HG02973 (cell line): ENCODE measurements around the gene SPIN1.
A peak's percentile ranks its signal among the peaks of the same experiment; 100 is the strongest.

Source experiments
- ATAC-seq: cut with Tn5 transposase; IDR thresholded peaks from one replicate; pipeline ENCODE4 v1.9.1; 2021; ENCODE audit warnings: moderate library complexity; ENCODE audit not compliant: unreplicated experiment

The SPIN1 gene

GRCh38 chr9:88387552-88388202 lies 567 bp upstream of the SPIN1 start:
- ATAC-seq: peak; percentile 16

DNA sequence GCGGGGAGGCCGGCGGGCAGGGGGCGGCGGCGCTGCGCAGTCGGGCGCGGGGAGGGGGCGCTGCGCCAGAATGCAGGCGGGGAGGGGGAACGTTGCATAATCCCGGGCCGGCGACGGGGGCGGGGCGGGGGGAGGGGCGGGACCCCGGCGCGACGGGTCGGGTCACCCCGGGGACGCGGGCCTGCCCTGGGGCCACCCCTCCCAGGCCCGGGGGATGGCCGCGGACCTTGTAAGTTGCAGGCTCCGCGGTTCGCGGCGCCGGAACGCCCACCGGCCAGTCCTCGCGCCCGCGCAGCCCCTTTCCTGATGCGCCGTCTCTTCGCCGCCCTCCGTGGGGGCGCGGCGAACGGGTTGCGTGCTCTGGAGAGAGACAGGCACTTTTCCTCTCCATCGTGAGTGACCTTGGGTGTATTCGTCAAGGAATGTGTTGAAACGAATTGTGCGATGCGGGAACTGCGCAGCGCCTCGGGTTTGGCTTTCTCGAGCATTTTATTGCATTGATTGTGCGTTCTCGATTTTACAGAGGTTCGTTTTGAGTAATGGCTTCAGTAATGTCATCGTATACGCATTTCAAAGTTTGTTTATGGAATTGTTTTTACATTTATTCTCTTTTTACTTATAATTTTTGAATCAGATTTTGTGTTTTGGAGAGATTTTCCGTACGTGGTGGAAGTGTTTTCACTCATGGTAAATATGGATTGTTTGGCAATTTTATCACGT lies 802 bp downstream of the SPIN1 start:
- peak; percentile 21 for ATAC-seq

DNA sequence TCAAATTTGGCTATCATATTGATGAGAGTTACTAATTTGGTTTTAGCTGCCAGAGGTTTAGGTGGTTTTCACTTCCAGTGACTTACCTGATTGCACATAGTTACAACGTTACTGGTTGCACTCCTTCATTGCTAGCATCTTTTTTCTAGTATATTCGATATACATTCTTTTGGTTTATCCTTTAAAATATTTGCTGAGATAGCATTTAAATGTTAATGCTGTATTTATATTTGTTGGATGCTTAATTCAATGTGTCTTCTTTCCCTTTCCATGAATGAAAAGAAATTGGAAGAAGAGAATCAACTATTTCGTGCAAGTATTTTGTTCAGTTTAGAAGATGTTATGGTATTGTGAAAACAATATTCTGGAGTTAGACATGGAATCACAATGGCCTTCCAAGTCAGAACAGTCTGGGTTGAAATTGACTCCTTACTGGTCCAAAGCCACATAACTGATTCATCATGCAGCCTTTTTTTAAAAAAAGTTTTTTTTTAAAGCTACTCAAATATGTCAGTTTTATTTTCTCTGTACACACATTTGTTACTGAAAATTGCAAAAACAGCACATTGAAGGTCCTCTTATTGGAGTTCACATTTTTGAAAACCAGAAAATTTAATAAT lies 2.2 kb downstream of the SPIN1 start:
- no peak for ATAC-seq

DNA sequence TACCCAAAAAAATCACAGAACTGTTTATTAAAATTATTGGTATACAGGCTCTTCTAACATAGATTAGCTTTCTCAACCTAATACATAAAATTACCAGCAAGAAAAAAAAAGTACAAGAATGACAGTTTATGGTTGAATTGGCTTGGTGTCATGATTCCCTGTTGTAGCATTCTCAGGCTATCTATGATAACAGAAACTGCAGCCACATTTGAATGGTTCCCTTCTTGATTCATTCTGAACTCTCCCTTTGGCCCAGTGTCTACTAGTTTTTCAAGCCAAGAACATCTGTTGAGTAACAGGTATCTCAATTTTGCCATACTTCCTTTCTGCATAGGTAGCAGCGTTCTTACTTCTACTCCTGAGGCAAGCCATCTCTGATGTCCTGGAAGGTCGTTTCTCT lies 3.0 kb downstream of the SPIN1 start:
- ATAC-seq: no peak

DNA sequence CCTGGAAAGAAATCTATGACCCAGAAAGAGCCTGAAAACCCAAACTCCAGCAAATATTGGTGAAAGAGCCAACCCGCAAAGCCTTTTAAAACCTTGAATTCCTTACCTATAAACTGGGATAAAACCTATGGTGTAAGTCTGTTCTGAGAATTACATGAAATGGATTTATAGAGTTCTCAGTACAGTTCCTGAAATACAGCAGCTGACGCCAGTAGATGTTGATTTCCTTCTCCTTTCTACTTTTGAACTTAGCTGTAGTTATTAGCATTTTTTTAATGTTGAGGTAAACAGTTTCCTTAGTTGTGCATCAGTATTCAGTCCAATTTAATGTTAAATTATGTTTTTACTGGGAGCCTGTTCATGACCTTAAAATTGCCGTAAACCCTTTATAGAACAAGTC lies 3.7 kb downstream of the SPIN1 start:
- no peak for ATAC-seq

GRCh38 chr9:88392549-88392948 lies 4.3 kb downstream of the SPIN1 start:
- ATAC-seq: no peak

DNA sequence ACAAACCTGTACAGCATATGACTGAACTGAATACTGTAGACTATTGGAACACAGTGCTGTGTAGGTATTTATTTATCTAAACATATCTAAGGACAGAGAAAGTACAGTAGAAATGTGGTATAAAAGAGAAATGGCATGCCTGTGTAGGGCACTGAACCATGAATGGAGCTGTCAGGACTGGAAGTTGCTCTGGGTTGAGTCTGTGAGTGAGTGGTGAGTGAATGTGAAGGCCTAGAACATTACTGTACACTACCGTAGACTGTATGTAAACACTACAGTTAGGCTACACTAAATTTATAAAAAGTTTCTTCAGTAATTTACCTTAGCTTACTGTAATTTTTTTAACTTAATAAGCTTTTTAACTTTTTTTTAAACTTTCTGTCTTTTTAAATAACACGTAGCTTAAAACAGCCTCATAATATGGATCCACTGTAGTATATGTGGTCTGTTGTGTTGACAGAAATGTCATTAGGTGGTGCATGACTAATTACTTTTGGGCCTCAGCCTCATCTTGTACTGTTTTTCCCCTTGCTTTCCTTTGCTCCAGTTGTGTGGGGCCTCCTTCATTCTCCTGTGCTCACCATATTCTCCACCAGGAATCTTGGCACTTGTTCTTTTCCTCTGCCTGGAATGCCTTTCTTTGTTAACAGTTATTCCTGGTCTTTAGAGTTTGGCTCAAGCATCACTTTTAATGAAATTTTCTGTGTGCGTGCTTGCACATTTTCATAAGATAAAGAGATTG lies 8.8 kb downstream of the SPIN1 start:
- no peak for ATAC-seq

DNA sequence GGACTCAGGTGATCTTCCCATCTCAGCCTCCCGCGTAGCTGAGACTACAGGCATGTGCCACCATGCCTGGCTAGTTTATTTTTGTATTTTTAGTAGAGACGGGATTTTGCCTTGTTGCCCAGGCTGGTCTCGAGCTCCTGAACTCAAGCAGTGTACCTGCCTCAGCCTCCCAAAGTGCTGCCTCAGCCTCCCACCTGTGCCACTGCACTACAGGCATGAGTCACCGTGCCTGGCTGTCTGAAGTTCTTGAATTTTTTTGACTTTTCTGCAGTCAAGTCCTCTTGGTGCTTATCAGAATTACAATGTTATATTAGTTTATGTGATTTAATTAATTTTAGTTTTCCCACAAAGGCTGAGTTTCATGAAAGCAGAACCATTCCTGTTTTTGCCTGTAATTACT lies 9.8 kb downstream of the SPIN1 start:
- ATAC-seq: no peak

DNA sequence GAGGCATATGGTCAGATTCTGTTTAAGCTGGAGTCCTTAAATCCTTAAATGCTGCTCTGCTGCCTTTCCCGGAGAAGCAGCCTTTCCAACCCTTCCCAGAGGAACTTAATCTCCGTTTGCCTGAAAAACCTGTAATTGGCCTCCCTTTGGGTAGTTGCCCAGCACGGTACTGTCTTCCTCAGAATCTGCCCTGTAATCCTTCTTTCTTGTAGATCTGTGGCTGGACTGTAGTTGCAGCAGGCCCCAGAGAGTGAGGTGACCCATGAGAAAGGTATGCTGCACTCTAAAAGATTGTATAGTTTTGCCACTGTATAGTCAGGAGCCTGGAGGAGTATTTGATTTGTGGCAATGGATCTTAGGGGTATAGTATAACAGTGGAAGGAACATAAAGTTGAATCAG lies 11.7 kb downstream of the SPIN1 start:
- ATAC-seq: no peak

GRCh38 chr9:88403340-88403739 lies 15.1 kb downstream of the SPIN1 start:
- no peak for ATAC-seq

GRCh38 chr9:88406051-88406450 lies 17.8 kb downstream of the SPIN1 start:
- ATAC-seq: no peak

DNA sequence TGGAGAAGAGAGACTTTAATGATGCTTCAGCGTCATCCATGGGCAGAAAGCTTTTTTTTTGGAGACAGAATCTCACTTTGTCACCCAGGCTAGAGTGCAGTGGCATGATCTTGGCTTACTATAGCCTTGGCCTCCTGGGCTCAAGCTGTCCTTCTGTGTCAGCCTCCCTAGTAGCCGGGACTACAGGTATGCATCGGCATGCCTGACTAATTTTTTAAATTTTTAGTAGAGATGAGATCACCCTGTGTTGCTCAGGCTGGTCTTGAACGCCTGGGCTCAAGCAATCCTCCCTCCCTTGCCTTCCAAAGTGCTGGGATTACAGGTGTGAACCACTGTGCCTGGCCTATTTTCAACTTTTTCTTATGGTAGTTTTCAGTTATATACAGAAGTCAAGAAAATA lies 23.2 kb downstream of the SPIN1 start:
- no peak for ATAC-seq

GRCh38 chr9:88414298-88414697 lies 26.1 kb downstream of the SPIN1 start:
- ATAC-seq: no peak

DNA sequence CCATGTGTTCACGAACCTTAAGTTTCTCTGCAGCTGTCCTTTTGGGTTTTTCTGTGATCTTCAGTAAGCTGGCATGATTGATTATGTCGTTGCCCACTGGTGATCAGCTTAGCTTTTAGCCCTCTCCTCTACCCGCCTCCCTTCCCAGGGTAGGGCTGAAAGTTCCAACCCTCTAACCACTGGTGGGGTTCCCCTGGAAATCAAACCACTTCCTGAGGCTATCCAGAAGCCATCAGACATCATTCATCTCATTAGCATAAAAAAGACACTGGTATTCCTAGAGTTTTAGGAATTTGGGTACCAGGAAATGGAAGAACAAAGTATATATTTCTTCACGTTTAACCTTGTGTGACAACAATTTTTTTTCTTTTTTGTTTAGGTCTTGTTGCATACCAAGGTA lies 29.8 kb downstream of the SPIN1 start:
- ATAC-seq: no peak

- ATAC-seq: no peak
These were observed 30.7 kb downstream of the SPIN1 start for GRCh38 chr9:88418715-88419540.

- ATAC-seq: no peak
These were observed 32.0 kb downstream of the SPIN1 start for GRCh38 chr9:88420227-88420626.

- ATAC-seq: no peak
These were observed 33.1 kb downstream of the SPIN1 start for GRCh38 chr9:88421348-88421747.

DNA sequence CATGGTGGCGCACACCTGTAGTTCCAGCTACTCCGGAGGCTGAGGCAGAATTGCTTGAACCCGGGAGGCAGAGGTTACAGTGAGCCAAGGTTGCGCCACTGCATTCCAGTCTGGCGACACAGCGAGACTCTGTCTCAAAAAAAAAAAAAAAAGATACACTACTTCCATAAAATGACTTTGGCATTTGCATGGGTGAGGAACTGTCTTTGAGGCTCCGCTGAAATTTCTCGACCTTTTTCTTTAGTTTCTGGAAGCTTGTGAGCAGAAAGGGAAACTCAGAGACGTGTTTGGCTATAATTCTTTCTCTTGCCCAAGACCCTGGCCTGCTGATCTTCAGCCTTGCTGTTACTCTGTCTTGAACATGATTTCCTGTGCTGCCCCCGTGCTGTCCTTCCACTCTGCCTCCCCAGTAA lies 37.3 kb downstream of the SPIN1 start:
- ATAC-seq: no peak

- no peak for ATAC-seq
These were observed 38.4 kb downstream of the SPIN1 start for GRCh38 chr9:88426651-88427050.

- ATAC-seq: no peak
These were observed 41.6 kb downstream of the SPIN1 start for GRCh38 chr9:88429595-88430430.
